ENCODE measurements around the gene NIP7.
A peak's percentile ranks its signal among the peaks of the same experiment; 100 is the strongest.

The NIP7 gene

GRCh38 chr16:69318911-69319289, 20.7 kb upstream of the NIP7 start:
- DNase-seq (ENCODE audit: low spot score), result no peak

GRCh38 chr16:69319381-69319780, 20.2 kb upstream of the NIP7 start:
- DNase-seq (ENCODE audit: low spot score), result no peak

GRCh38 chr16:69319826-69320739, 19.5 kb upstream of the NIP7 start:
- DNase-seq (ENCODE audit: low spot score), result no peak

- no peak for DNase-seq (ENCODE audit: low spot score)
These were observed 18.9 kb upstream of the NIP7 start for GRCh38 chr16:69320740-69321073.

GRCh38 chr16:69321080-69321479, 18.5 kb upstream of the NIP7 start:
- no peak for DNase-seq (ENCODE audit: low spot score)

- DNase-seq (ENCODE audit: low spot score), result no peak
These were observed 17.2 kb upstream of the NIP7 start for GRCh38 chr16:69322343-69322742.

GRCh38 chr16:69323415-69323814, 16.2 kb upstream of the NIP7 start:
- DNase-seq (ENCODE audit: low spot score), result no peak

- DNase-seq (ENCODE audit: low spot score), result no peak
These were observed 15.5 kb upstream of the NIP7 start for GRCh38 chr16:69324013-69324531.

- DNase-seq (ENCODE audit: low spot score), result no peak
These were observed 14.9 kb upstream of the NIP7 start for GRCh38 chr16:69324585-69325253.

GRCh38 chr16:69325784-69326171, 13.8 kb upstream of the NIP7 start:
- no peak for DNase-seq (ENCODE audit: low spot score)

- DNase-seq (ENCODE audit: low spot score), result no peak
These were observed 13.2 kb upstream of the NIP7 start for GRCh38 chr16:69326172-69326873.

- no peak for DNase-seq (ENCODE audit: low spot score)
These were observed 11.8 kb upstream of the NIP7 start for GRCh38 chr16:69327585-69328310.

- no peak for DNase-seq (ENCODE audit: low spot score)
These were observed 10.7 kb upstream of the NIP7 start for GRCh38 chr16:69328854-69329316.

- DNase-seq (ENCODE audit: low spot score), result no peak
These were observed 9.9 kb upstream of the NIP7 start for GRCh38 chr16:69329369-69330285.

GRCh38 chr16:69330286-69331109, 9.1 kb upstream of the NIP7 start, which contains the start of gene PDF:
Gene PDF, minus strand, starts transcription at chr16:69330588. Its CDS starts 18 bp downstream, at chr16:69330570.
- peak; percentile 90 for DNase-seq (ENCODE audit: low spot score)

- no peak for DNase-seq (ENCODE audit: low spot score)
These were observed 4.9 kb upstream of the NIP7 start for GRCh38 chr16:69334696-69335095.

GRCh38 chr16:69338557-69339288, 849 bp upstream of the NIP7 start:
- no peak for DNase-seq (ENCODE audit: low spot score)

GRCh38 chr16:69340095-69340644, 598 bp downstream of the NIP7 start:
- DNase-seq (ENCODE audit: low spot score), result no peak

GRCh38 chr16:69344171-69344570, 4.6 kb downstream of the NIP7 start:
- DNase-seq (ENCODE audit: low spot score), result no peak
